Hematopoietic multipotent progenitor cell treated with erythropoietin and hydrocortisone succinate and interleukin-3 and kit ligand, for 17 days (in vitro differentiated cells): ENCODE measurements around the gene GLS.
A peak's percentile ranks its signal among the peaks of the same experiment; 100 is the strongest.

ENCODE experiments used
- DNase-seq: peaks from one replicate; pipeline ENCODE4 v3.0.0-alpha.2; 2015; ENCODE audit warnings: low spot score

The GLS gene

GRCh38 chr2:190996338-190996946 is 115.8 kb downstream of the GLS start:
- DNase-seq, result peak; percentile 75

DNA sequence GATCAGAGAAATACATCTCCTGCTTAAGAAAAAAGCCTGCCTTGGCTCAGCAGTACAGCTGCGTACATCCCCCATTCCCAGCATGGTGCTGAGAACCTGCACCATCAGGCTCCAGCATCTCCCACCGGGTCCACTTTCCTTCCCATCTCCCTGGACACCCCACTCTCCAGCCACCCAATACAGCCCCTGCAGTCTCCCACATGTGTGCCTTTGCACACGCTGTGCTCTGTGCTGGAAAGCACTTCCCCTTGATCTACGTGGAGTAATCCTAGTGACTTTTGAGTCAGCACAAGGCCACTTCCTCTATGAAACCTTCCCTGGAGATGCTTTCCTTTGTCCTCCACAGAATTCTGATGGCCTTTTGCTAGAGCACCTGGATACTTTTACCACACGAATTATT is 116.3 kb downstream of the GLS start:
- no peak for DNase-seq

- no peak for DNase-seq
Measured at GRCh38 chr2:190997526-190998113, 117.0 kb downstream of the GLS start.

DNA sequence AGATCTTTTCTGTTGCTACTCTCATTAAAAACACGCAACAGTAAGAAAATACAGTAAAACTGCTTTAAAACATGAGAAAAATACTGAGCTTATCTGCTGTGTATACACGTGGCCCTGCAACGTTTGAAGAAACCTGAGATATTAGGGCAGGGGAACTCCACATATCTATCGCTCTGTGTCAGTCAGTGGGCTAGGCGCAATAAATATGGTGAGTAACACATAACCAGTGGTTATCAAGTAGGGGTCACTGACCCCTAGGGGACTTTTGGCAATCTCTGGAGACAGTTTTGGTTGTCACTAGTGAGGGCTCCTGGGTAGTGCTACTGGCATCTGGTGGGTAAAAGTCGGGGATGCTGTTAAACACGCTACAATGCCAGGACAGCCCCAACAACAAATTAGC is 118.4 kb downstream of the GLS start:
- no peak for DNase-seq

DNA sequence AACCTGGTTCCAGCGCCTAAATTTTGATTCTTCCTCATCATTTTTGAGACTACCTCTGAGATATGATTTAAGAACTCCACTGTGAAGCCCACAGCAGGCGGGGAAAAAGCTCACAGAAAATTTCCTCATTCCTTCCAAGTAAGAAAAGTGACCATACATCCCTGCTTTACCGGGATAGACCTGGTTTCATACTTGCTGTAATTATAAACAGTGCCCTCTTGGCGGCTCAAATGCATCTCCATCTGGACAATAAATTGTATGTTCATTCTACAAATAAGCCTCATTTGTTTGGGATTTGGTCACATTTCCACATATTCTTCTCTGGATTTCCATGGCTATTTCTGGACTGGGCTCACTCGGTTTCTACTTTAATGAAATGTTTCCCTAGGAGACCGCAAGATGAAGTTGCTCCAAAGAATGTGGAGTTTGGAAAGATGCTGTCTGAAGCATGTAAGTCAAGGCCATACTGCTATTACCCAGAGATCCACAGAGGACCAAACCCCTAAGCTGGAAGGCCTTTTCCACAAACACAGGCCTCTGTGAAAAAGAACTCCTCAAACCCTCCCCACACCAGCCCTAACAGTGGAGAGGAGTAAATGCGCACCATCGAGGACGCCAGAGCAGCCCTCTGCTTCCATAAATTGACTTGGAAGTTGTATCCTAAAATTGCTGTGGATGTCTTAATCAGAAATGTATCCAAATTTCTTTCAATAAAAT is 119.5 kb downstream of the GLS start:
- no peak for DNase-seq

DNA sequence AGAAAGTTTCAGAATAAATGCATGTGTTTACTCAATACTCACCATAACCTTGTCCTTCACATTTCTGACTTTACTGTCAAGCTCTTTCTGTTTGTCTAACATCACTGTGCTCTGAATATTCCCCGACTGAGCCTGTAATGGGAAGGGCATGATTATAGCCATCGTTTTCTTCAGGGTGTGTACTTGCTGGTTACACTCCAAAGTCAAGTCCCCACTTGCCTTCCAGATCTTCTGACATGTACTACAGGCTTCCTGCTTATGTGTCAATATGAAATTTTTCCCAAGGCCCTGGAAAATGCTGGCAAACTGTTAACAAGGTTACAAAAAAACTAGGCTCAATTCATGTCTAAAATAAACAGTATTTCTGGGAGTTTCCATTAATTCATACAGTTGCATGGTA is 120.4 kb downstream of the GLS start:
- no peak for DNase-seq

- DNase-seq, result no peak
Measured at GRCh38 chr2:191001624-191002023, 121.0 kb downstream of the GLS start.

DNA sequence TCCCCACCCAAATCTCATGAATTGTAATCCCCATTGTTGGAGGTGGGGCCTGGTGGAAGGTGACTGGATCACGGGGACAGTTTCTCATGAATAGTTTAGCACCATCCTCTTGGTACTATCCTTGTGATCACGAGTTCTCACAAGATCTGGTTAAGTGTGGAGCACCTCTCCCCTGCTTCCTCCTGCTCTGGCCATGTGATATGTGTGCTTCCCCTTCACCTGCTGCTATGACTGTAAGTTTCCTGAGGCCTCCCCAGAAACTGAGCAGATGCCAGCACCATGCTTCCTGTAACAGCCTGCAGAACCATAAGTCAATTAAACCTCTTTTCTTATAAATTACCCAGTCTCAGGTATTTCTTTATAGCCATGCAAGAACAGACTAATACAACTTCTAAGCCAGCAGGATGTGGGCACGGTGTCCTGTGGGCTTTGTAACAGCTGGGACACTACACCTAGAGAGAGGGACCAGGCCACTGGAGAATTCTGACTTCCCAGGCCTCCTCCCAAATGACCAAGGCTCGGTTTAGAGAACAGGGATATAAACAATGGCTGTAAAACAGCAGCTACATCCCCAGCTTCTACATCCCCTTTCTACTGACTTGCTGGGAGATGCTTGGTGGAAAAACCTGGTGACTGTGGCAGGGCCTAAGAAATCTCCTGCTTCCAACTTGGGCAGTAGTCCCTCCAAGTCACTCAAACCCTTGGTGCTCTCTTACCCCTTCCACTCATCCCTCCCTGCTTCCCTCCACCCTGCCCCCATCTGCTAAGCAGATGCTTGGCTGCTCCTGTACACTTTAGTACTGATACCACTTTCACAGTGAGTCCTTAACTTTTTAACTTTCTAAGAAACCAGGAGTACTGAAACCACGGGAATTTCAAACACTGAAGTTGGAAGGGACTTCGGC is 123.0 kb downstream of the GLS start:
- no peak for DNase-seq

GRCh38 chr2:191006297-191006696 is 125.7 kb downstream of the GLS start:
- DNase-seq, result no peak

DNA sequence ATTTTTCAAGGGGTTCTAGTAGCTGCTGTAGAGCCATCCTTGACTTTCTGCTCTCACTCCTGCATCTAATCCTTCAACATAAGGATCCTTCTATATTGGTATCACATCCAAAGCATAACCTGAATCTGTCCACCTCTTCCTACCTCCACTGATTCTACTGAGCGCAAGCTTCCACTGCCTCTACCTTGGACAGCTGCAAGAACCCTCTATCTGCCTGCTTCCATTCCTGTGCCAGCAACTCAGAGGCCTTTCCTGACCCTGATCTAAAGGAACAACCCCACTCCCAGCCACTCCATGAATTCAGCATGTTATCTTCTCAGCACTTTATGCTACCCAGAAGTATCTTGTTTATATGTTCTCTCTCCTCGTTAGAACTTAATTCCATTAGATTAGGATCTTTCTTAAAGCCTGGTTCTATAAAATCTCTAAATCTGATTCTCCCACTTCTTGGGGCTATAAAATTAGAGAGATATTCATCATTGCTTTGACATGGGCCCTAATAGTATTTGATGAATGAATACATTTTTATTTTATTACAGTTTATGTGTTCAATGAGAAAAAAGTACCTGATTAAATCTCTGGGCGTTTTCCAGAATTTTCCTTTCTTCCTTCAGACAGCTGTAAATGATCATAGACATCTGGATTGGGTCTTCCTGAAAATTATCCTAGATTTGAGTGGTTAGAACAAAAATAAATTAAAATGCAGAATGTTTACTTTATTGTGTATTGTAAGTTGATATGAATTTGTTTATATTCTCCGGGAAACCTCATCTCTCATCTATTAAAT is 126.6 kb downstream of the GLS start:
- DNase-seq, result no peak

GRCh38 chr2:191008286-191008685 is 127.7 kb downstream of the GLS start:
- DNase-seq, result no peak

GRCh38 chr2:191009541-191010374 is 129.1 kb downstream of the GLS start:
- no peak for DNase-seq

GRCh38 chr2:191010887-191011885 is 130.6 kb downstream of the GLS start:
- no peak for DNase-seq

- DNase-seq, result no peak
Measured at GRCh38 chr2:191012346-191012745, 131.7 kb downstream of the GLS start.

GRCh38 chr2:191012845-191013681 is 132.4 kb downstream of the GLS start:
- no peak for DNase-seq

GRCh38 chr2:191013682-191013931 is 133.0 kb downstream of the GLS start:
- DNase-seq, result no peak

DNA sequence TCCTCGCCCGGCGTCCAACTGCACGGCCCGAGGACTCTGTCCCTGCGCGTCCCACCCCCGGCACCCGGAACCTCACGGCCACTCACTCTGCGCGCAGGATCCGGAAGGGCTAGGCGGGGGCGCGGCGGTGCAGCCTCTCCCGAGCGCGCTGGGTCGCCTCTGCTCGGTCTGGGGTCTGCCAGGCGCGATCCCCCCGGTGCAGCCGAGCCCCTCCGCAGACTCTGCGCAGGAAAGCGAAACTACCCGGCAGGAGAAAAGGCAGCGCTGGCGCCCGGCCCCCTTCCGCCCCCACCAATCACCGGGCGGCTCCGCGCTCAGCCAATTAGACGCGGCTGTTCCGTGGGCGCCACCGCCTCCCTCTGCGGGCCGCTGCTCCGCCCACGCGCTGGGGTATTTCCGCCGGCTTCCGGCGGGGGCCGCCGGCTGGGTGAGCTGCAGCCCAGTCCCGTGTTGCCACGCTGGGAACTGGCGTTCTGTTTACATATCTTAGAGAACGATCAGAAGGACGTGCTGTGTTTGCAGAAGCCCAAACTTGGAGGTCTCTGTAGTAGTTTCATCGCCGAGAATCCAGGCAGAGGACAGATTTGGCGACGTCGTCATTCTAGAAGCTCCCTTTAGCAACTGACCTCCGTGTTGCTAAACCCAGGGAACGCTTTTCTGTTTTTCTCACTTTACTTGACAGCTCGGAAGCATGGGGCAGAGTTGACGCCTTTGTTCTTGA is 133.5 kb downstream of the GLS start, which contains the start of gene STAT1:
Gene STAT1, minus strand, starts transcription at position 240 of the 721 bp plus-strand sequence. CDS start 4,168 bp downstream, outside the sequence.
- peak; percentile 92 for DNase-seq

GRCh38 chr2:191014653-191015020 is 134.0 kb downstream of the GLS start:
- DNase-seq, result no peak
